Loucy (cell line): ENCODE data around the gene ZFHX3.

Source experiments
- H2AFZ ChIP-seq: fragments of 200-600 bp; sonication (generic); 2 replicates; pipeline ENCODE4 v1.6.0; 2016; ENCODE audit warnings: antibody characterized with exemption, mild to moderate bottlenecking, low read length, moderate library complexity
- H3F3A ChIP-seq: fragments of 200-600 bp; 2 replicates; pipeline ENCODE4 v1.6.0; 2016; ENCODE audit warnings: antibody characterized with exemption, low read depth, mild to moderate bottlenecking
- H3K27me3 ChIP-seq: fragments of 200-600 bp; sonication (generic); 2 replicates; pipeline ENCODE4 v1.6.1; 2014; ENCODE audit warnings: low read length, mild to moderate bottlenecking; ENCODE audit not compliant: insufficient read depth, poor library complexity, severe bottlenecking
- H3K36me3 ChIP-seq: fragments of 200-600 bp; sonication (generic); 2 replicates; pipeline ENCODE4 v1.6.1; 2016; ENCODE audit warnings: low read length; ENCODE audit not compliant: insufficient read depth
- H3K4me1 ChIP-seq: fragments of 200-600 bp; sonication (generic); 2 replicates; pipeline ENCODE4 v1.5.1; 2014; ENCODE audit warnings: low read length, mild to moderate bottlenecking; ENCODE audit not compliant: insufficient read depth, poor library complexity, severe bottlenecking
- H3K4me2 ChIP-seq: fragments of 200-600 bp; sonication (generic); 2 replicates; pipeline ENCODE4 v1.6.0; 2014; ENCODE audit warnings: antibody characterized with exemption, low read length, low read depth, mild to moderate bottlenecking; ENCODE audit not compliant: poor library complexity, severe bottlenecking
- H3K4me3 ChIP-seq: fragments of 200-600 bp; sonication (generic); 2 replicates; pipeline ENCODE4 v1.5.1; 2014; ENCODE audit warnings: low read length, mild to moderate bottlenecking, mixed read lengths; ENCODE audit not compliant: poor library complexity, severe bottlenecking
- H3K79me2 ChIP-seq: fragments of 200-600 bp; sonication (generic); 2 replicates; pipeline ENCODE4 v1.6.1; 2014; ENCODE audit warnings: low read length; ENCODE audit not compliant: insufficient read depth
- H3K9ac ChIP-seq: fragments of 200-600 bp; sonication (generic); 2 replicates; pipeline ENCODE4 v1.6.0; 2014; ENCODE audit warnings: mild to moderate bottlenecking, low read depth, low read length, moderate library complexity; ENCODE audit not compliant: poor library complexity, severe bottlenecking
- H3K9me2 ChIP-seq: fragments of 200-600 bp; sonication (generic); replicated peaks from 2 replicates; pipeline ENCODE4 v1.6.1; 2016; ENCODE audit warnings: low read depth, low read length, mixed read lengths
- H3K9me3 ChIP-seq: fragments of 200-600 bp; sonication (generic); 2 replicates; pipeline ENCODE4 v1.6.1; 2014; ENCODE audit warnings: mild to moderate bottlenecking, antibody characterized with exemption, low read length, low read depth; ENCODE audit not compliant: insufficient read depth
- H4K20me1 ChIP-seq: fragments of 200-600 bp; sonication (generic); 2 replicates; pipeline ENCODE4 v1.6.0; 2014; ENCODE audit warnings: antibody characterized with exemption, low read length, mild to moderate bottlenecking; ENCODE audit not compliant: insufficient read depth, poor library complexity, severe bottlenecking
- CTCF ChIP-seq: fragments of 200-600 bp; sonication (generic); conservative IDR thresholded peaks from 2 replicates; pipeline ENCODE4 v1.5.1; 2014; ENCODE audit warnings: mild to moderate bottlenecking, antibody characterized with exemption, low read length
- EZH2phosphoT487 ChIP-seq: fragments of 200-600 bp; IDR thresholded peaks from 2 replicates; pipeline ENCODE4 v1.6.1; 2018; ENCODE audit warnings: antibody characterized with exemption, mild to moderate bottlenecking, moderate library complexity, borderline replicate concordance

Gene ZFHX3

GRCh38 chr16:72860726-72861562 lies 187.0 kb downstream of the ZFHX3 start:
- no peaks in the 10 kb centered on the region for H3K36me3 ChIP-seq
- no peaks in the 10 kb centered on the region for H4K20me1 ChIP-seq
- TF ChIP-seq CTCF (no peak), EZH2phosphoT487 (no peak)
- H3F3A ChIP-seq, result no peaks in the 10 kb centered on the region
- H2AFZ ChIP-seq, result no peak overlapping the region
- H3K9ac ChIP-seq, result no peak overlapping the region
- H3K4me1 ChIP-seq, result peaks cover 13% of the 10 kb centered on the region
- no peaks in the 10 kb centered on the region for H3K9me3 ChIP-seq
- no peaks in the 10 kb centered on the region for H3K27me3 ChIP-seq
- no peaks in the 10 kb centered on the region for H3K9me2 ChIP-seq
- H3K4me2 ChIP-seq, result no peak overlapping the region
- H3K79me2 ChIP-seq, result no peaks in the 10 kb centered on the region
- no peak overlapping the region for H3K4me3 ChIP-seq

DNA sequence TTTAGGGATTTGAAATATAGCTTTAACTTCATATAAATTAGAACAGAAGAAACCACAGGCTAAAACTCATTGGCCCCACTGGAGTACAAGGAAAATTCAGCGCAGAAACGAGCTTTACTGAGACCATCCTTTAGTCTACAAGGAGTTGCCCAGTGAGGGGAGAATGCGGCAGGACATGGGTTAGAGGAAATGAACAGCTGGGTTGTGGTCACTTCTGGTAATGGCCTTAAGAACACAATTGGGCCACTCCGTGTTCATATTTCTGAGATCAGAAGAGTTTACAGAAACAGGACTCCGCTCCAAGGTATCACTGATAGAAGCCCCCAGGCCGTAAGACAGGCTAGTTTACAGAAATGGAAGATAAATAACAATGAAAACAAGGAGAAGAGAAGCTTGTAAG lies 188.3 kb downstream of the ZFHX3 start:
- TF ChIP-seq EZH2phosphoT487, result no peak
- no peaks in the 10 kb centered on the region for H3K9me3 ChIP-seq
- H3K9me2 ChIP-seq, result no peaks in the 10 kb centered on the region
- no peaks in the 10 kb centered on the region for H3K27me3 ChIP-seq
- peaks cover 17% of the 10 kb centered on the region for H3K4me1 ChIP-seq
- H3K4me2 ChIP-seq, result no peak overlapping the region
- no peak overlapping the region for H3K4me3 ChIP-seq
- H3K36me3 ChIP-seq, result no peaks in the 10 kb centered on the region
- H4K20me1 ChIP-seq, result no peaks in the 10 kb centered on the region
- no peak overlapping the region for H3K9ac ChIP-seq
- H3F3A ChIP-seq, result no peaks in the 10 kb centered on the region
- no peak overlapping the region for H2AFZ ChIP-seq
- no peaks in the 10 kb centered on the region for H3K79me2 ChIP-seq

DNA sequence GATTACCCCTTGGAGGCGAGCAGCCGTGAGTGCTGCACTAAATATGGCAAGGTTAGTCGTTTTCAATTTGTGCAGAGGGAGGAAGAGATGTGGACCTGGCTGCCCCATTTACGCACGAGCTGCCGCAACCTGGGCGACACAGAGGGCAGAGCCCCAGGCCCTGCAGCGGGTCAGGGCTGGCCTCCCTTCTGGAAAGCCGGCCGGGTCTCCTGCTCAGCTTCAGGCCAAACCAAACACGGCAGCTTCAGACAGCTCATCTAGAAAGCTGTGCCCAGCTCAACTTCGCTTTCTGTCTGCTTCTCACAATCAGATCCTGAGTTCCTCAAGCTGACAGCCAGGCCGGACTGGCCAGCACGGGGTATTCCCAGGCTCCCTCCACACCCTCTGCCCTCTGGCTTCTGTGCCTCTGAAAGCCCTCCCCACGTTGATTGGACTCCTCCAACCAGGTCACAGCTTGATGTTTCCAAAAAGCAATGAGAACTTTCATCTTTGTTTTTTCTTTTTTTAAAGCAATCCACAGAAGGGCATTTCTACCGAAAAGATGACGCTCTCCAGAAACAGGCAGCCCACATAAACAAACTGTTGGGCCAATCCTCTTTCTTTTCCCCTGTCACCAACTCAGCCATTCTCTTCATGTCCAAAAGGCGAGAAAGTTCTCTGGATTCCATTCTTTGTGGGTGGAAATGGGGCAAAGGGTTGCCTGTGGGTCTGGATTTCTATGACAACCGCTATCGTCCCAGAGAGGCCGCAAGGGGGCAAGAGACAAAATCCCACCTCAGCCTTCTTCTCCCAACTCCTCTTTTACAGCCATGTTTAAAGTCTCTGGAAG lies 189.0 kb downstream of the ZFHX3 start:
- H3K4me1 ChIP-seq, result peaks cover 21% of the 10 kb centered on the region
- no peak overlapping the region for H2AFZ ChIP-seq
- no peak overlapping the region for H3K9ac ChIP-seq
- H4K20me1 ChIP-seq, result no peaks in the 10 kb centered on the region
- H3K9me3 ChIP-seq, result no peaks in the 10 kb centered on the region
- no peak overlapping the region for H3K4me2 ChIP-seq
- no peak for TF ChIP-seq EZH2phosphoT487
- no peak for TF ChIP-seq CTCF
- no peaks in the 10 kb centered on the region for H3K9me2 ChIP-seq
- H3K79me2 ChIP-seq, result no peaks in the 10 kb centered on the region
- H3F3A ChIP-seq, result no peaks in the 10 kb centered on the region
- H3K27me3 ChIP-seq, result no peaks in the 10 kb centered on the region
- H3K4me3 ChIP-seq, result no peak overlapping the region
- H3K36me3 ChIP-seq, result no peaks in the 10 kb centered on the region
